Mucosa of descending colon (tissue), 3 donors: ENCODE results near the gene CDK3. TPM values are rescaled to one million over a fixed set of nuclear protein-coding genes. Genes with fewer than 3 reads are reported as not detected.
A peak's percentile ranks its signal among the peaks of the same experiment; 100 is the strongest.

Experiments
- ATAC-seq: fragments of 200-7000 bp; cut with Tn5 transposase; one replicate; pipeline ENCODE4 v1.9.1; 2020; ENCODE audit warnings: mild to moderate bottlenecking, moderate library complexity
- DNase-seq, 3 donors: peaks; one replicate each; pipeline ENCODE4 v3.0.0-alpha.2; 2020
- H3K36me3 ChIP-seq: fragments of 200-600 bp; one replicate; pipeline ENCODE4 v1.8.0; 2021; ENCODE audit warnings: low read depth, mild to moderate bottlenecking
- H3K4me1 ChIP-seq: fragments of 200-600 bp; one replicate; pipeline ENCODE4 v1.8.0; 2021; ENCODE audit warnings: low read depth, mild to moderate bottlenecking
- H3K4me3 ChIP-seq: fragments of 200-600 bp; one replicate; pipeline ENCODE4 v1.8.0; 2021; ENCODE audit warnings: mild to moderate bottlenecking
- H3K9me3 ChIP-seq: fragments of 200-600 bp; one replicate; pipeline ENCODE4 v1.8.0; 2021; ENCODE audit warnings: mild to moderate bottlenecking
- CTCF ChIP-seq: fragments of 200-600 bp; IDR thresholded peaks from one replicate; pipeline ENCODE4 v1.8.0; 2022; ENCODE audit warnings: antibody characterized with exemption, mild to moderate bottlenecking
- intact Hi-C, 2 donors: fragments of 100-400 bp; cut with DNase I in 1 of 2; cut with micrococcal nuclease in 1 of 2; formaldehyde crosslinking; loops; one replicate each; pipeline versions ENCODE4 v1.11.0 to v1.11.1; 2022; cut with DNase I, micrococcal nuclease
- total RNA-seq, 3 donors: library from RNA; stranded (reverse); fragmentation: NEBNext Ultra II Directional in 2 of 3; extraction: Animal tissue kit (Norgen Biotek cat#: 25700) in 2 of 3; gene quantifications; one replicate each; pipeline versions ENCODE4 v1.2.1 to v1.2.4, GENCODE V29; 2021 to 2023
- donor health status: DM: no; HTN: no; CAD: no; lungs with moderate emphysema.
- donor health status: DM: no; HTN: no; CAD: no.
- donor health status: DM: no; HTN: yes; CAD: no.

The CDK3 gene
- total RNA-seq, 3 donors from 2014 or later = 7.9 to 16.8 (median 12.5) TPM

GRCh38 chr17:76050538-76051467, 50.1 kb downstream of the CDK3 start:
- ATAC-seq (peak; percentile 76), DNase-seq (no peak)
- Histone ChIP-seq H3K4me3 (no peak overlapping the region), H3K4me1 (no peaks in the 10 kb centered on the region), H3K36me3 (peaks cover 8% of the 10 kb centered on the region), H3K9me3 (no peaks in the 10 kb centered on the region)
- TF ChIP-seq CTCF = no peak
- intact Hi-C loops = no loop called here

GRCh38 chr17:76051561-76051960, 50.9 kb downstream of the CDK3 start:
- peaks cover 11% of the 10 kb centered on the region for H3K36me3 ChIP-seq
- no peaks in the 10 kb centered on the region for H3K9me3 ChIP-seq
- DNase-seq = no peak
- no peak for TF ChIP-seq CTCF
- H3K4me1 ChIP-seq = no peaks in the 10 kb centered on the region
- no peak overlapping the region for H3K4me3 ChIP-seq
- intact Hi-C loops = no loop called here
- peak; percentile 69 for ATAC-seq

- peak; percentile 43 for ATAC-seq
- TF ChIP-seq CTCF = no peak
- intact Hi-C loops = no loop called here
- Histone ChIP-seq H3K36me3 (peaks cover 14% of the 10 kb centered on the region), H3K4me3 (no peak overlapping the region), H3K9me3 (no peaks in the 10 kb centered on the region), H3K4me1 (no peaks in the 10 kb centered on the region)
- no peak for DNase-seq
These were observed 52.8 kb downstream of the CDK3 start for GRCh38 chr17:76053246-76054111.

- Histone ChIP-seq H3K9me3 (no peaks in the 10 kb centered on the region), H3K4me1 (no peaks in the 10 kb centered on the region), H3K4me3 (no peak overlapping the region), H3K36me3 (peaks cover 17% of the 10 kb centered on the region)
- DNase-seq (no peak), ATAC-seq (peak; percentile 62)
- intact Hi-C loops = no loop called here
- TF ChIP-seq CTCF = no peak
These were observed 53.4 kb downstream of the CDK3 start for GRCh38 chr17:76054112-76054476.

Other genes starting within 250 kb of the CDK3 start
- gene GALK1, start 235.7 kb upstream of the CDK3 start, total RNA-seq = 10 to 100 TPM in 2 of 3 donors, 1 to 10 TPM in 1; 7.1 to 18.2 (median 18.2) TPM
- gene UNK, start 216.0 kb upstream of the CDK3 start, total RNA-seq = 10 to 100 TPM; 24.5 to 27.5 (median 25.7) TPM
- gene UNC13D, start 156.5 kb upstream of the CDK3 start, total RNA-seq = 10 to 100 TPM; 18.4 to 40.2 (median 23.0) TPM
- gene WBP2, start 145.5 kb upstream of the CDK3 start, total RNA-seq = 100 to 1,000 TPM in 1 of 3 donors, 10 to 100 TPM in 2; 99.1 to 114 (median 99.8) TPM
- gene TRIM47, start 122.3 kb upstream of the CDK3 start, total RNA-seq = 10 to 100 TPM; 44.5 to 77.4 (median 53.4) TPM
- gene TRIM65, start 103.9 kb upstream of the CDK3 start, total RNA-seq = 10 to 100 TPM; 13.7 to 23.8 (median 15.4) TPM
- 10 to 100 TPM; 87.0 to 98.0 (median 89.4) TPM for gene MRPL38, start 96.0 kb upstream of the CDK3 start, total RNA-seq
- 10 to 100 TPM in 1 of 3 donors, 1 to 10 TPM in 2; 5.2 to 13.6 (median 5.5) TPM for gene FBF1, start 59.8 kb upstream of the CDK3 start, total RNA-seq
- 100 to 1,000 TPM; 128 to 272 (median 154) TPM for gene ACOX1, start 21.7 kb upstream of the CDK3 start, total RNA-seq
- gene TEN1, start 21.6 kb upstream of the CDK3 start, total RNA-seq = 10 to 100 TPM; 16.1 to 36.4 (median 23.1) TPM
- gene EVPL, start 26.5 kb downstream of the CDK3 start, total RNA-seq = 10 to 100 TPM; 13.3 to 22.6 (median 16.3) TPM
- 10 to 100 TPM; 47.3 to 86.6 (median 53.0) TPM for gene SRP68, start 71.7 kb downstream of the CDK3 start, total RNA-seq
- gene GALR2, start 73.9 kb downstream of the CDK3 start, total RNA-seq = 1 to 10 TPM in 1 of 3 donors, not detected in 2; 4.2 TPM
- gene ZACN, start 78.3 kb downstream of the CDK3 start, total RNA-seq = 1 to 10 TPM in 1 of 3 donors, not detected in 2; 1.4 TPM
- gene EXOC7, start 102.9 kb downstream of the CDK3 start, total RNA-seq = 100 to 1,000 TPM in 2 of 3 donors, 10 to 100 TPM in 1; 91.0 to 145 (median 142) TPM
- gene FOXJ1, start 140.4 kb downstream of the CDK3 start, total RNA-seq = 1 to 10 TPM in 1 of 3 donors, under 1 TPM in 2; 0.16 to 2.2 (median 0.52) TPM
- gene RNF157, start 239.6 kb downstream of the CDK3 start, total RNA-seq = 10 to 100 TPM; 11.6 to 45.8 (median 17.5) TPM